ENCODE measurements around the gene POLR2J. TPM values are rescaled to one million over a fixed set of nuclear protein-coding genes. Genes with fewer than 3 reads are reported as not detected.

POLR2J gene
- total and polyA plus RNA-seq, 2 experiments from 2014 or later: 32.2 to 167 TPM

DNA sequence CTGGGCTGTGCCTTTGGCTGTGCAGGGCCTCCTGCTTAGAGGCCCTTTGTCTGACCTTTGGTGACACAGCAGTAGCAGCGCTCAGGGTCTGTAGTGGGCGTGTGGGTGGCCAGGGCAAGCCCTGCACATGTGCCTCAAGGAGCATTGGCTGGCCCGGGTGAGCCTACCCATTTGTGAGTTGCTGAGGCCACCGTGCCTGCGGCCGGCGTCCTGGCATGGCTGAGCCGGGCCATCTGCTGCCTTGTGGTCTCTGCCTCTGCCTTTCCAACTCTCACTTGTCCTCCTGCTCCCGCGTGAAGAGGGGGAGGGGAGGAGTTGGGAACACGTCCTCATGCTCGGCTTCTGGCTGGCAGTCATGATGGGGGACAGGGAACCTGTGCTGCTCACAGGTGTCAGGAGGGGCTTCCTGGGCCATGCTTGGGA lies 54.6 kb downstream of the POLR2J start (continued):
- TF ChIP-seq, protein P1, sequence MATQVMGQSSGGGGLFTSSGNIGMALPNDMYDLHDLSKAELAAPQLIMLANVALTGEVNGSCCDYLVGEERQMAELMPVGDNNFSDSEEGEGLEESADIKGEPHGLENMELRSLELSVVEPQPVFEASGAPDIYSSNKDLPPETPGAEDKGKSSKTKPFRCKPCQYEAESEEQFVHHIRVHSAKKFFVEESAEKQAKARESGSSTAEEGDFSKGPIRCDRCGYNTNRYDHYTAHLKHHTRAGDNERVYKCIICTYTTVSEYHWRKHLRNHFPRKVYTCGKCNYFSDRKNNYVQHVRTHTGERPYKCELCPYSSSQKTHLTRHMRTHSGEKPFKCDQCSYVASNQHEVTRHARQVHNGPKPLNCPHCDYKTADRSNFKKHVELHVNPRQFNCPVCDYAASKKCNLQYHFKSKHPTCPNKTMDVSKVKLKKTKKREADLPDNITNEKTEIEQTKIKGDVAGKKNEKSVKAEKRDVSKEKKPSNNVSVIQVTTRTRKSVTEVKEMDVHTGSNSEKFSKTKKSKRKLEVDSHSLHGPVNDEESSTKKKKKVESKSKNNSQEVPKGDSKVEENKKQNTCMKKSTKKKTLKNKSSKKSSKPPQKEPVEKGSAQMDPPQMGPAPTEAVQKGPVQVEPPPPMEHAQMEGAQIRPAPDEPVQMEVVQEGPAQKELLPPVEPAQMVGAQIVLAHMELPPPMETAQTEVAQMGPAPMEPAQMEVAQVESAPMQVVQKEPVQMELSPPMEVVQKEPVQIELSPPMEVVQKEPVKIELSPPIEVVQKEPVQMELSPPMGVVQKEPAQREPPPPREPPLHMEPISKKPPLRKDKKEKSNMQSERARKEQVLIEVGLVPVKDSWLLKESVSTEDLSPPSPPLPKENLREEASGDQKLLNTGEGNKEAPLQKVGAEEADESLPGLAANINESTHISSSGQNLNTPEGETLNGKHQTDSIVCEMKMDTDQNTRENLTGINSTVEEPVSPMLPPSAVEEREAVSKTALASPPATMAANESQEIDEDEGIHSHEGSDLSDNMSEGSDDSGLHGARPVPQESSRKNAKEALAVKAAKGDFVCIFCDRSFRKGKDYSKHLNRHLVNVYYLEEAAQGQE (IDR thresholded peaks at IDR 0.05; ENCODE audit: unreplicated experiment): no peak
- TF ChIP-seq STAT1 (IDR thresholded peaks at IDR 0.05; ENCODE audit: unreplicated experiment): no peak
- no peak for TF ChIP-seq ZNF331 (CRISPR knock-in tag; IDR thresholded peaks at IDR 0.05; ENCODE audit: low read depth)

Small RNA genes within 50 kb of the gene (microRNA-seq; reads per million reads assigned to microRNA genes)
- not detected for gene MIR4467
- not detected for gene MIR5090

Other genes starting within 250 kb of the POLR2J start
- 21.9 and 30.3 TPM in 2 replicates for gene SH2B2, start 192.1 kb downstream of the POLR2J start, total RNA-seq (2014; rRNA removed; shearing (Covaris generic))
- gene SH2B2, start 192.1 kb downstream of the POLR2J start, polyA plus RNA-seq (2016; fragmentation: Nextera tagmentation; extraction: Ambion mirVana): 5.6 and 8.7 TPM in 2 replicates
- not detected in 2 replicates for gene SPDYE6, start 122.5 kb downstream of the POLR2J start, total RNA-seq (2014; rRNA removed; shearing (Covaris generic))
- 0.97 TPM in 1 of 2 replicates, not detected in the other for gene SPDYE6, start 122.5 kb downstream of the POLR2J start, polyA plus RNA-seq (2016; fragmentation: Nextera tagmentation; extraction: Ambion mirVana)
- gene PRKRIP1, start 82.6 kb downstream of the POLR2J start, total RNA-seq (2014; rRNA removed; shearing (Covaris generic)): 25.4 and 29.1 TPM in 2 replicates
- gene PRKRIP1, start 82.6 kb downstream of the POLR2J start, polyA plus RNA-seq (2016; fragmentation: Nextera tagmentation; extraction: Ambion mirVana): 24.8 and 25.5 TPM in 2 replicates
- gene ORAI2, start 45.3 kb downstream of the POLR2J start, total RNA-seq (2014; rRNA removed; shearing (Covaris generic)): 21.7 and 33.8 TPM in 2 replicates
- 6.6 and 8.6 TPM in 2 replicates for gene ORAI2, start 45.3 kb downstream of the POLR2J start, polyA plus RNA-seq (2016; fragmentation: Nextera tagmentation; extraction: Ambion mirVana)
- gene ALKBH4, start 14.1 kb downstream of the POLR2J start, total RNA-seq (2014; rRNA removed; shearing (Covaris generic)): 31.0 and 45.0 TPM in 2 replicates
- gene ALKBH4, start 14.1 kb downstream of the POLR2J start, polyA plus RNA-seq (2016; fragmentation: Nextera tagmentation; extraction: Ambion mirVana): 17.7 and 20.0 TPM in 2 replicates
- gene LRWD1, start 13.9 kb downstream of the POLR2J start, total RNA-seq (2014; rRNA removed; shearing (Covaris generic)): 43.3 and 55.2 TPM in 2 replicates
- gene LRWD1, start 13.9 kb downstream of the POLR2J start, polyA plus RNA-seq (2016; fragmentation: Nextera tagmentation; extraction: Ambion mirVana): 24.0 and 28.1 TPM in 2 replicates
- 1.5 and 4.2 TPM in 2 replicates for gene RASA4B, start 38.9 kb upstream of the POLR2J start, total RNA-seq (2014; rRNA removed; shearing (Covaris generic))
- 0.99 and 1.1 TPM in 2 replicates for gene RASA4B, start 38.9 kb upstream of the POLR2J start, polyA plus RNA-seq (2016; fragmentation: Nextera tagmentation; extraction: Ambion mirVana)
- gene UPK3BL2, start 64.8 kb upstream of the POLR2J start, total RNA-seq (2014; rRNA removed; shearing (Covaris generic)): 1.5 TPM in 1 of 2 replicates, not detected in the other
- 0.87 and 0.99 TPM in 2 replicates for gene UPK3BL2, start 64.8 kb upstream of the POLR2J start, polyA plus RNA-seq (2016; fragmentation: Nextera tagmentation; extraction: Ambion mirVana)
- gene SPDYE2, start 72.3 kb upstream of the POLR2J start, total RNA-seq (2014; rRNA removed; shearing (Covaris generic)): not detected in 2 replicates
- gene SPDYE2, start 72.3 kb upstream of the POLR2J start, polyA plus RNA-seq (2016; fragmentation: Nextera tagmentation; extraction: Ambion mirVana): 0.79 and 1.0 TPM in 2 replicates
- gene POLR2J3, start 93.7 kb upstream of the POLR2J start, total RNA-seq (2014; rRNA removed; shearing (Covaris generic)): 8.7 and 18.9 TPM in 2 replicates
- gene POLR2J3, start 93.7 kb upstream of the POLR2J start, polyA plus RNA-seq (2016; fragmentation: Nextera tagmentation; extraction: Ambion mirVana): 135 and 155 TPM in 2 replicates
- 2.4 and 4.4 TPM in 2 replicates for gene RASA4, start 137.8 kb upstream of the POLR2J start, total RNA-seq (2014; rRNA removed; shearing (Covaris generic))
- 1.6 and 2.6 TPM in 2 replicates for gene RASA4, start 137.8 kb upstream of the POLR2J start, polyA plus RNA-seq (2016; fragmentation: Nextera tagmentation; extraction: Ambion mirVana)
- gene UPK3BL1, start 163.9 kb upstream of the POLR2J start, total RNA-seq (2014; rRNA removed; shearing (Covaris generic)): 10.6 and 12.6 TPM in 2 replicates
- gene UPK3BL1, start 163.9 kb upstream of the POLR2J start, polyA plus RNA-seq (2016; fragmentation: Nextera tagmentation; extraction: Ambion mirVana): 5.0 and 7.7 TPM in 2 replicates
- not detected in 2 replicates for gene SPDYE2B, start 171.4 kb upstream of the POLR2J start, total RNA-seq (2014; rRNA removed; shearing (Covaris generic))
- gene SPDYE2B, start 171.4 kb upstream of the POLR2J start, polyA plus RNA-seq (2016; fragmentation: Nextera tagmentation; extraction: Ambion mirVana): 1.7 TPM in 1 of 2 replicates, not detected in the other
- gene POLR2J2, start 192.7 kb upstream of the POLR2J start, total RNA-seq (2014; rRNA removed; shearing (Covaris generic)): 0.50 and 3.8 TPM in 2 replicates
- gene POLR2J2, start 192.7 kb upstream of the POLR2J start, polyA plus RNA-seq (2016; fragmentation: Nextera tagmentation; extraction: Ambion mirVana): 1.5 and 3.2 TPM in 2 replicates